HCT116 (cell line): ENCODE data around the gene OGA. TPM values are rescaled to one million over a fixed set of nuclear protein-coding genes. Genes with fewer than 3 reads are reported as not detected.

Experiments
- ATAC-seq: fragments of 200-7000 bp; cut with Tn5 transposase; 2 replicates; pipeline ENCODE4 v1.9.1; 2020; ENCODE audit warnings: mild to moderate bottlenecking, moderate library complexity
- BruUV-seq: library from RNA; stranded (reverse); fragments of 400-500 nt; replicated peaks from 2 replicates; lab custom pipeline; 2021; lab: Mats Ljungman, UMichigan
- CTCF ChIA-PET: fragments of 300-600 bp; sonication (Branson Sonifier 250); formaldehyde crosslinking; loops from one replicate; lab custom pipeline; 2021; ENCODE audit warnings: antibody characterized with exemption; lab: Charles Lee
- POLR2A ChIA-PET: fragments of 300-600, 350-600 bp; sonication (Branson Sonifier 250); formaldehyde crosslinking; loops from one replicate; lab custom pipeline; 2021; ENCODE audit warnings: antibody characterized with exemption; lab: Charles Lee
- RAD21 ChIA-PET, 2 experiments: fragments of 300-600 bp; sonication (Branson Sonifier 250); formaldehyde crosslinking; loops; one replicate each; lab custom pipeline; 2023; ENCODE audit warnings: low total read pairs in 2 of 2; ENCODE audit not compliant: uncharacterized antibody in 2 of 2, unreplicated experiment in 2 of 2, low non-redundant PET in 1 of 2; lab: Charles Lee
- DNase-seq: peaks from one replicate; pipeline ENCODE4 v3.0.0-alpha.2; 2010; ENCODE audit warnings: low read depth, low spot score
- H2AFZ ChIP-seq: fragments of 200-600 bp; shearing (Covaris generic), sonication (generic); 2 replicates; pipeline ENCODE4 v1.6.1; 2017; ENCODE audit warnings: low read depth, mixed run types, mixed read lengths, antibody characterized with exemption, low read length; ENCODE audit not compliant: poor library complexity, severe bottlenecking
- H3K27ac ChIP-seq: 2 replicates; pipeline ENCODE4 v1.5.1; 2012; ENCODE audit warnings: low read depth, low read length
- H3K27me3 ChIP-seq: fragments of 200-600 bp; sonication (generic); 2 replicates; pipeline ENCODE4 v1.6.1; 2016; ENCODE audit warnings: mixed run types, low read length, mixed read lengths; ENCODE audit not compliant: insufficient read depth
- H3K36me3 ChIP-seq, 2 experiments: fragments of 200-500 bp in 1 of 2; fragments of 200-600 bp in 1 of 2; sonication (Bioruptor generic) in 1 of 2; sonication (generic) in 1 of 2; 2 replicates each; pipeline versions ENCODE4 v1.5.1 to v1.6.1; 2014 to 2016; ENCODE audit warnings: low read length in 2 of 2, inconsistent platforms in 1 of 2, mixed read lengths in 1 of 2, mixed run types in 1 of 2; ENCODE audit not compliant: insufficient read depth in 2 of 2, control insufficient read depth in 1 of 2
- H3K4me1 ChIP-seq, 2 experiments: fragments of 200-600 bp in 1 of 2; sonication (generic) in 1 of 2; 2 replicates each; pipeline versions ENCODE4 v1.5.1 to v1.6.1; 2012 to 2017; ENCODE audit warnings: low read length in 2 of 2, inconsistent platforms in 1 of 2, mild to moderate bottlenecking in 1 of 2, mixed read lengths in 1 of 2, mixed run types in 1 of 2, moderate library complexity in 1 of 2; ENCODE audit not compliant: insufficient read depth in 2 of 2, control insufficient read depth in 1 of 2
- H3K4me2 ChIP-seq: fragments of 200-600 bp; sonication (generic); 2 replicates; pipeline ENCODE4 v1.6.1; 2017; ENCODE audit warnings: mixed run types, low read length, mixed read lengths
- H3K4me3 ChIP-seq, 2 experiments: fragments of 200-600 bp in 1 of 2; sonication (generic) in 1 of 2; replicated peaks in 1 of 2; 2 replicates each; pipeline ENCODE4 v1.5.1; 2011 to 2016; ENCODE audit warnings: low read length in 2 of 2, control low read depth in 1 of 2, low read depth in 1 of 2, mild to moderate bottlenecking in 1 of 2, mixed read lengths in 1 of 2, mixed run types in 1 of 2
- H3K79me2 ChIP-seq: fragments of 200-600 bp; sonication (generic); 2 replicates; pipeline ENCODE4 v1.6.1; 2017; ENCODE audit warnings: mild to moderate bottlenecking, mixed run types, low read length, moderate library complexity, mixed read lengths; ENCODE audit not compliant: insufficient read depth
- H3K9ac ChIP-seq: fragments of 200-600 bp; sonication (generic); 2 replicates; pipeline ENCODE4 v1.6.1; 2016; ENCODE audit warnings: low read length, mixed read lengths
- H3K9me2 ChIP-seq: fragments of 200-600 bp; sonication (generic), shearing (Covaris generic); 2 replicates; pipeline ENCODE4 v1.6.1; 2017; ENCODE audit warnings: mixed run types, mild to moderate bottlenecking, moderate library complexity; ENCODE audit not compliant: insufficient read depth
- H3K9me3 ChIP-seq, 2 experiments: fragments of 200-500 bp in 1 of 2; fragments of 200-600 bp in 1 of 2; sonication (Bioruptor generic) in 1 of 2; sonication (generic) in 1 of 2; 2 replicates each; pipeline ENCODE4 v1.6.1; 2014 to 2017; ENCODE audit warnings: low read length in 2 of 2, mixed read lengths in 2 of 2, inconsistent platforms in 1 of 2, low read depth in 1 of 2, mild to moderate bottlenecking in 1 of 2, mixed run types in 1 of 2, moderate library complexity in 1 of 2; ENCODE audit not compliant: control insufficient read depth in 1 of 2, insufficient read depth in 1 of 2
- H4K20me1 ChIP-seq: fragments of 200-600 bp; sonication (generic), shearing (Covaris generic); 2 replicates; pipeline ENCODE4 v1.6.1; 2017; ENCODE audit warnings: mixed run types, mild to moderate bottlenecking, moderate library complexity; ENCODE audit not compliant: insufficient read depth
- ATF3 ChIP-seq: IDR thresholded peaks from 2 replicates; pipeline ENCODE4 v1.6.1; 2012
- CBX3 ChIP-seq: IDR thresholded peaks from 2 replicates; pipeline ENCODE4 v1.6.1; 2012; ENCODE audit warnings: low read depth
- CEBPB ChIP-seq: IDR thresholded peaks from 2 replicates; pipeline ENCODE4 v1.6.1; 2012; ENCODE audit warnings: low read depth
- CTCF ChIP-seq, 3 experiments: fragments of 200-600 bp in 1 of 3; sonication (generic) in 1 of 3; IDR thresholded peaks in 2 of 3; conservative IDR thresholded peaks in 1 of 3; 2 replicates each; pipeline ENCODE4 v1.5.1; 2012 to 2017; ENCODE audit warnings: low read depth in 2 of 3, low read length in 2 of 3, antibody characterized with exemption in 1 of 3, borderline replicate concordance in 1 of 3, control low read depth in 1 of 3, mild to moderate bottlenecking in 1 of 3, mixed read lengths in 1 of 3, mixed run types in 1 of 3, moderate library complexity in 1 of 3; ENCODE audit not compliant: insufficient read depth in 1 of 3
- EGR1 ChIP-seq: IDR thresholded peaks from 2 replicates; pipeline ENCODE4 v1.6.1; 2012; ENCODE audit warnings: low read depth
- ELF1 ChIP-seq: IDR thresholded peaks from 2 replicates; pipeline ENCODE4 v1.6.1; 2012; ENCODE audit warnings: low read depth, borderline replicate concordance
- FOSL1 ChIP-seq: IDR thresholded peaks from 2 replicates; pipeline ENCODE4 v1.6.1; 2012; ENCODE audit warnings: low read depth
- JUND ChIP-seq: IDR thresholded peaks from 2 replicates; pipeline ENCODE4 v1.6.1; 2012
- MAX ChIP-seq: IDR thresholded peaks from 2 replicates; pipeline ENCODE4 v1.6.1; 2012
- POLR2AphosphoS5 ChIP-seq: IDR thresholded peaks from 2 replicates; pipeline ENCODE4 v1.6.1; 2011; ENCODE audit warnings: mild to moderate bottlenecking, low read depth, low read length, moderate library complexity
- SIN3A ChIP-seq: IDR thresholded peaks from 2 replicates; pipeline ENCODE4 v1.6.1; 2012; ENCODE audit warnings: low read depth
- TCF7L2 ChIP-seq: IDR thresholded peaks from 2 replicates; pipeline ENCODE4 v1.7.0; 2011; ENCODE audit warnings: borderline replicate concordance, inconsistent platforms; ENCODE audit not compliant: insufficient read depth, insufficient read length; ENCODE audit errors: extremely low read depth
- YY1 ChIP-seq: IDR thresholded peaks from 2 replicates; pipeline ENCODE4 v1.6.1; 2011; ENCODE audit warnings: low read length, low read depth, moderate library complexity, mild to moderate bottlenecking; ENCODE audit not compliant: insufficient replicate concordance; ENCODE audit errors: extremely low read depth
- intact Hi-C: fragments of 100-400 bp; cut with micrococcal nuclease; formaldehyde crosslinking; loops from 2 replicates; pipeline ENCODE4 v1.10.0; 2022
- total RNA-seq: library from RNA; stranded (reverse); gene quantifications from one replicate; pipeline ENCODE4 v1.2.1, GENCODE V29; 2021; ENCODE audit not compliant: unreplicated experiment

The OGA gene
- total RNA-seq, 1 experiment from 2014 or later = 127 TPM

GRCh38 chr10:101781984-101782810 lies 36.0 kb downstream of the OGA start:
- H2AFZ ChIP-seq = no peak overlapping the region
- H3K9ac ChIP-seq = peak overlapping the region; percentile 91
- no peaks in the 10 kb centered on the region for H3K9me3 ChIP-seq
- H3K4me3 ChIP-seq = peak overlapping the region; percentile 74 to 90
- no peaks in the 10 kb centered on the region for H3K27me3 ChIP-seq
- DNase-seq = peak; percentile 35
- intact Hi-C loops = loop anchor here (1.0 to 5.0 kb wide), 7 partner anchors 35 to 621 kb away; partner anchors contain the start of genes DPCD, OGA and POLL
- H3K4me1 ChIP-seq = peaks cover 19 to 45% of the 10 kb centered on the region in 2 experiments
- H4K20me1 ChIP-seq = peaks cover 3% of the 10 kb centered on the region; the same call in 1 of the 2 replicates
- RAD21 ChIA-PET = interaction anchor here (0.6 to 2.3 kb wide), 6 partner anchors 180 to 568 kb away, joined by 4 to 21 read pairs (median 8); no protein-coding TSS in a partner anchor
- H3K4me2 ChIP-seq = peak overlapping the region; percentile 94
- H3K9me2 ChIP-seq = no peaks in the 10 kb centered on the region
- peak; percentile 25; the same call in 1 of the 2 replicates for TF ChIP-seq POLR2AphosphoS5
- no peak for TF ChIP-seq YY1
- POLR2A ChIA-PET = interaction anchor here (1.6 to 2.1 kb wide), 3 partner anchors 13 to 179 kb away, joined by 6 to 10 read pairs (median 7); partner anchors contain the start of gene OGA
- CTCF ChIA-PET = interaction anchor here (0.7 to 5.8 kb wide), 17 partner anchors 10 to 638 kb away, joined by 3 to 220 read pairs (median 6); partner anchors contain the start of genes FBXL15 and OGA
- H3K36me3 ChIP-seq = peaks cover 17 to 38% of the 10 kb centered on the region in 2 experiments; a peak in 3 of 4 replicates
- ATAC-seq = peak; percentile 15
- BruUV-seq = no TSS peak
- H3K79me2 ChIP-seq = peaks cover 47% of the 10 kb centered on the region
- H3K27ac ChIP-seq = peak overlapping the region; percentile 66

- peaks cover 3% of the 10 kb centered on the region; the same call in 1 of the 2 replicates for H4K20me1 ChIP-seq
- H3K27ac ChIP-seq = peak overlapping the region; percentile 66
- ChIA-PET POLR2A (interaction anchor here (1.6 kb wide), 1 partner anchor 179 kb away, joined by 10 read pairs; no protein-coding TSS in a partner anchor), CTCF (interaction anchor here (0.5 to 5.8 kb wide), 44 partner anchors 8 to 726 kb away, joined by 3 to 220 read pairs (median 4); partner anchors contain the start of genes DPCD, FBXL15, FBXW4 and OGA), RAD21 (interaction anchor here (0.8 to 2.3 kb wide), 6 partner anchors 179 to 568 kb away, joined by 3 to 21 read pairs (median 8); no protein-coding TSS in a partner anchor)
- peak overlapping the region; percentile 94 for H3K4me2 ChIP-seq
- no TSS peak for BruUV-seq
- H3K4me1 ChIP-seq = peaks cover 19 to 45% of the 10 kb centered on the region in 2 experiments
- peaks cover 47% of the 10 kb centered on the region for H3K79me2 ChIP-seq
- H3K9me3 ChIP-seq = no peaks in the 10 kb centered on the region
- H3K36me3 ChIP-seq = peaks cover 13 to 34% of the 10 kb centered on the region in 2 experiments; a peak in 3 of 4 replicates
- H3K4me3 ChIP-seq = peak overlapping the region; percentile 74 to 90
- no peak for ATAC-seq
- TF ChIP-seq ELF1 (no peak), CBX3 (no peak), CTCF (IDR thresholded peaks at IDR 0.05 in 2 of 3, conservative IDR thresholded peaks at IDR 0.05 in 1 of 3; ENCODE audit: borderline replicate concordance in 1 of 3, insufficient read depth in 1 of 3, low read depth in 2 of 3, low read length in 2 of 3) (no peak), FOSL1 (no peak), EGR1 (no peak), POLR2AphosphoS5 (no peak), SIN3A (no peak), CEBPB (no peak), JUND (no peak), MAX (no peak), TCF7L2 (no peak), ATF3 (no peak)
- no peak for DNase-seq
- intact Hi-C loops = loop anchor here (1.0 to 5.0 kb wide), 7 partner anchors 36 to 620 kb away; partner anchors contain the start of genes DPCD, OGA and POLL
- no peaks in the 10 kb centered on the region for H3K27me3 ChIP-seq
- H3K9me2 ChIP-seq = no peaks in the 10 kb centered on the region
- no peak overlapping the region for H2AFZ ChIP-seq
- peak overlapping the region; percentile 91 for H3K9ac ChIP-seq
These were observed 36.6 kb downstream of the OGA start for GRCh38 chr10:101781655-101781983.
